ENCODE measurements around the gene SH3BGRL2.
"Not testable (repeated sequence)": the region's sequence is repeated elsewhere in the genome, so short reads cannot be mapped to it uniquely, and the experiment has no call there.

The SH3BGRL2 gene

DNA sequence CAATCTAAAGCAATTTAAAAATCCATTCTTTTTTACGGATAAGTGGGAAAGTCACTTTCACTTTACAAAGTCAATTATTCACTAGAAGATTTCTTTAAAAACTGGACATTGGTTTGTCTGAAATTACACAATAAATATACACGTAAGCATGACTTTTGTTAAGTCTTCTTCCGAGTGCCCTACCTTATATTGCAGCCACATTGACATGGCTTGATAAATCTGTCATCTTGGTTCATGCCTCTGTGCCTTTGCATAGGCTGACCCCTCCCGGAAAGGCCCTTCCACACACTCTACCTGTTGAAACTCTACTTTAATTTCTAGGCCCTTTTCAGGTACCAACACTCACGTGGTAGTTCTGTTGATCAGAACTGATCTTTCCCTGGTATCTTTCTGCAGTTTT is 104.1 kb downstream of the SH3BGRL2 start:
- DNase-seq (ENCODE audit: low read depth in 1 of 2, low spot score in 1 of 2) = no peak

DNA sequence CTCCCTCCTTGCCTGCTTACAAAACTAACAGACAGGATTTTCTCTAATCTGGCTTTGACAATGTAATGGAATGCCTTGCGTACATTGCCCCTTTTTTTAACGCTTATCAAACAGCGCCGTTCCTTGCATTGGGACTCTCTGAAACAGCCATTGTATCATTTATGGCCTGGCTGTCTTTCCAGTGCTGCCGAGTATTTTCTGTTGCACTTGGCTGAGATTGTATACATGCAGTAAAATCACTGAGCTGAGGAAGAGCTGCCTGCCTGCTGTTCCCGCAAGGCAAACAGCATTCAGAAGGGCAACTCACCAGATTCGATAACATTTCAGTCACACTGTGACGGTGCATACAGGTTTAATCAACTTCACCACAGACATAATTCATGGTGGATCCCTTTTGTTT is 106.0 kb downstream of the SH3BGRL2 start:
- no peak for DNase-seq (ENCODE audit: low read depth in 1 of 2, low spot score in 1 of 2)

DNA sequence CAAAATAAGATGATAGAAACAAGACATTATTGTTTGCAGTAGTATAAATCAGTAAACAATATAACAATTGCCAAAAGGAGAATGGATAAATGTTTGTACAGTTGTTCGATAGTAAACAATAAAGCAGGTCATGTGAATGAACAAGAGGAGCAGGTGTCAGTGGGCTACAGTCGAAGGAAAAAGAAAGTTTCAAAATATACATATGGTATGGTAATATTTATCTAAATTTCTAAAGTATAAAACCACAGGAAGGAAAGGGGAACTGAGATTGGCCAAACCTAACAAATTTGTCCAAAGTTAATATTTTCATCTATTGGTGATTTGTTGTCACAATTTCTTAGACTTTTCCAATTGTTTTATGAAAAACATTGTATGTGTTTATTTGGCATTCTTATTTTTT is 110.9 kb downstream of the SH3BGRL2 start:
- no peak for DNase-seq (ENCODE audit: low read depth in 1 of 2, low spot score in 1 of 2)

DNA sequence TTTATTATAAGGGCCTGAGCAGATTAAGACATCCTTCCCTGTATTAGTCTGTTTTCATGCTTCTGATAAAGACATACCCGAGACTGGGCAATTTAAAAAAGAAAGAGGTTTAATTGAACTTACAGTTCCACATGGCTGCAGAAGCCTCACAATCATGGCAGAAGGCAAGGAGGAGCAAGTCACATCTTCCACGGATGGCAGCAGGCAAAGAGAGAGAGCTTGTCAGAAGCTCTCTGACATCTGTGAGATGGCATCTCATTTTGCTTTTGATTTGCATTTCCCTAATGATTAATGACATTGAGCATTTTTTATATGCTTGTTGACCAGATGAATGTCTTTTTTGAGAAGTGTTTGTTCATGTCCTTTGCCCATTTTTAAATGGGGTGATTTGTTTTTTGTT is 114.2 kb downstream of the SH3BGRL2 start:
- DNase-seq (ENCODE audit: low read depth in 1 of 2, low spot score in 1 of 2) = not testable (repeated sequence)

DNA sequence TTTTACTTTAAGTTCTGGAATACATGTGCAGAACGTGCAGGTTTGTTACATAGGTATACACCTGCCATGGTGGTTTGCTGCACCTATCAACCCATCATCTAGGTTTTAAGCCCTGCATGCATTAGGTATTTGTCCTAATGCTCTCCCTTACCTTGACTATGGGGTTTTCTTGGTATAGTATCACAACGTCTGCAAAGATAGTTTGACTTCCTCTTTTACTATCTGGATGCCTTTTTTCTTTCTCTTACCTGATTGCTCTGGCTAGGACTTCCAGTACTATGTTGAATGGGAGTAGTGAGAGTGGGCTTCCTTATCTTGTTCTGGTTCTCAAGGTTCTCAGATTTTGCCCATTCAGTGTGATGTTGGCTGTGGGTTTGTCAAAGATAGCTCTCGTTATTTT is 115.2 kb downstream of the SH3BGRL2 start:
- not testable (repeated sequence) for DNase-seq (ENCODE audit: low read depth in 1 of 2, low spot score in 1 of 2)

DNA sequence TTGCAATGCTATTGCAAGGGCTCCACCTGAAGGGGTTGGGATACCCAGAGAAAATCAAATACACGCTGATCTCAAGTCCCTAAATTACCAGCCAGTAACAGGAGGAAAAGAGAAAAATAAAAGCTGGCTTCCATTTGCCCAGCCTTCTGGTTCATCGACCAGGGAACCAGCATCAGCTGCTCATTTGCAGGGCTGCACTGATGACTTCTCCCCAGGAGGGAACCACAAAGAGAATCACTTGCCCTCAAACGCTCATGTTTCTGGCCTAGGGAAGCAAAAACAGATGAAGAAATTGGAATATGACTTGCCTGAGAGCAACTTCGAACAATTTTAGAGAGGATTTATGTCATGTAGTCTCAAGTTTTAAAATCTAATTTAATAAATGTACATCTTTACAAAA is 119.7 kb downstream of the SH3BGRL2 start:
- DNase-seq (ENCODE audit: low read depth in 1 of 2, low spot score in 1 of 2) = no peak
